SJCRH30 (cell line): ENCODE results near the gene GLIS1. TPM values are rescaled to one million over a fixed set of nuclear protein-coding genes. Genes with fewer than 3 reads are reported as not detected.
A peak's percentile ranks its signal among the peaks of the same experiment; 100 is the strongest.
"Not testable (repeated sequence)": the region's sequence is repeated elsewhere in the genome, so short reads cannot be mapped to it uniquely, and the experiment has no call there.

Source experiments
- DNase-seq, 2 experiments: peaks; one replicate each; pipeline ENCODE4 v3.0.0-alpha.2; 2015 to 2020
- H3K27ac ChIP-seq: fragments of 250-450 bp; sonication (Bioruptor Pico); 2 replicates; pipeline ENCODE4 v1.5.1; 2020; ENCODE audit warnings: mild to moderate bottlenecking, moderate library complexity
- H3K27me3 ChIP-seq: fragments of 250-450 bp; sonication (Bioruptor Pico); 2 replicates; pipeline ENCODE4 v1.5.1; 2020; ENCODE audit warnings: mild to moderate bottlenecking, moderate library complexity
- H3K36me3 ChIP-seq: fragments of 250-450 bp; sonication (Bioruptor Pico); 2 replicates; pipeline ENCODE4 v1.5.1; 2020; ENCODE audit warnings: mild to moderate bottlenecking, moderate library complexity
- H3K4me1 ChIP-seq: fragments of 250-450 bp; sonication (Bioruptor Pico); 2 replicates; pipeline ENCODE4 v1.5.1; 2020; ENCODE audit warnings: mild to moderate bottlenecking, moderate library complexity
- H3K4me3 ChIP-seq: fragments of 250-450 bp; sonication (Bioruptor Pico); 2 replicates; pipeline ENCODE4 v1.5.1; 2020; ENCODE audit warnings: mild to moderate bottlenecking, moderate library complexity
- H3K9me3 ChIP-seq: fragments of 250-450 bp; sonication (Bioruptor Pico); replicated peaks from 2 replicates; pipeline ENCODE4 v1.5.1; 2020; ENCODE audit warnings: mild to moderate bottlenecking, moderate library complexity
- total RNA-seq: library from RNA; depleted of rRNA; stranded (reverse); fragments of >200 nt; shearing (Covaris generic); gene quantifications from 2 replicates; pipeline ENCODE4 v1.2.3, GENCODE V29; 2014

GLIS1 gene
- total RNA-seq, 1 experiment from 2014 or later: not detected

DNA sequence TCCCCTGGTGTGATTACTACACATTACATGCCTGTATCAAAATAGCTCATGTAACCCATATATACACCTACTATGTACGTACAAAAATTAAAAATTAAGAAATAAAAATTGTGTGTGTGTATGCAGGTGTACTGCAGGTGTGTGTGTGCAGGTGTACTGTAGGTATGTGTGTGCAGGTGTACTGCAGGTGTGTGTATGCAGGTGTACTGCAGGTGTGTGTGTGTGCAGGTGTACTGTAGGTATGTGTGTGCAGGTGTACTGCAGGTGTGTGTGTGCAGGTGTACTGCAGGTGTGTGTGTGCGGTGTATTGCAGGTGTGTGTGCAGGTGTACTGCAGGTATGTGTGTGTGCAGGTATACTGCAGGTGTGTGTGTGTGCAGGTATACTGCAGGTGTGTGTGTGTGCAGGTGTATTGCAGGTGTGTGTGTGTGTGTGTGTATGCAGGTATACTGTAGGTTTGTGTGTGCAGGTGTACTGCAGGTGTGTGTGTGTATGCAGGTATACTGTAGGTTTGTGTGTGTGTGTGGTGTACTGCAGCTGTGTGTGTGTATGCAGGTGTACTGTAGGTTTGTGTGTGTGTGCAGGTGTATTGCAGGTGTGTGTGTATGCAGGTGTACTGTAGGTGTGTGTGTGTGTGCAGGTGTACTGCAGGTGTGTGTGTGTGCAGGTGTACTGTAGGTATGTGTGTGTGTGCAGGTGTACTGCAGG, 183.2 kb downstream of the GLIS1 start:
- not testable (repeated sequence) for H3K36me3 ChIP-seq, H3K4me1 ChIP-seq, H3K4me3 ChIP-seq, H3K9me3 ChIP-seq, DNase-seq, H3K27ac ChIP-seq
- peaks cover 16% of the 10 kb centered on the region for H3K27me3 ChIP-seq

DNA sequence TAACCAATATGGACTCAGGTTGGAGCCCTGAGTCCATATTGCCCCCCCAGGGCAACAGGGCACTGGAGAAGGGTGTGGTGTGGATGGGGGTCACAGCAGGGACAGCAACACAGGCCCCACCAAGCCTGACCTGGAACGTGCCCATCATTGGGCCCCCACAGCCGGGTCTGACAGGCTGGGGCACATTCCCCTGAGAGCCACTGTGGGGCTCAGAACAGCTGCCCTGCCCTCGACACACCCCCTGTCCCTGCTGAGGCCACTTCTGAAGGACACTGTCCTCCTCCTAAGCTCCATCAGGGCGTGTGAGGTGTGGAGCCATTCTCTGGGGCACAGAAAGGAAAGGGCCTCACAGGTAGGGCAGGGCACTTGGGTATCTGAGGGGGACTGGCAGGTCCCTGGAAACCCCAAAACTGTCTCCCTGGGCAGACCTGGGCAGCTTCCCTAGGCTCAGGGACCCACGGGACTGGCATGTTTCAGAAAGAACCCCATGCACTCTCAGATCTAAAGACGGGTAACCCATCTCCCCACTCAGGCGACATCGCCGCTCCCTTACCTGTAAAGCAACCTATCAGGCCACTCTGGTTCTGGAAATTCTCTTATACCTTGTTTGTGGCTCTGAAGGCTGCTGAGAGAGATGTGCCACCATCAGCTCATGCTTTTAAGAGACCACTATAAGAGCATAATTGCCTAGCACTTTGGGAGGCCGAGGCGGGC, 184.2 kb downstream of the GLIS1 start:
- Histone ChIP-seq H3K4me1 (no peaks in the 10 kb centered on the region), H3K9me3 (no peaks in the 10 kb centered on the region), H3K36me3 (no peaks in the 10 kb centered on the region), H3K27ac (no peak overlapping the region), H3K4me3 (no peak overlapping the region), H3K27me3 (peaks cover 13% of the 10 kb centered on the region)
- DNase-seq: no peak

DNA sequence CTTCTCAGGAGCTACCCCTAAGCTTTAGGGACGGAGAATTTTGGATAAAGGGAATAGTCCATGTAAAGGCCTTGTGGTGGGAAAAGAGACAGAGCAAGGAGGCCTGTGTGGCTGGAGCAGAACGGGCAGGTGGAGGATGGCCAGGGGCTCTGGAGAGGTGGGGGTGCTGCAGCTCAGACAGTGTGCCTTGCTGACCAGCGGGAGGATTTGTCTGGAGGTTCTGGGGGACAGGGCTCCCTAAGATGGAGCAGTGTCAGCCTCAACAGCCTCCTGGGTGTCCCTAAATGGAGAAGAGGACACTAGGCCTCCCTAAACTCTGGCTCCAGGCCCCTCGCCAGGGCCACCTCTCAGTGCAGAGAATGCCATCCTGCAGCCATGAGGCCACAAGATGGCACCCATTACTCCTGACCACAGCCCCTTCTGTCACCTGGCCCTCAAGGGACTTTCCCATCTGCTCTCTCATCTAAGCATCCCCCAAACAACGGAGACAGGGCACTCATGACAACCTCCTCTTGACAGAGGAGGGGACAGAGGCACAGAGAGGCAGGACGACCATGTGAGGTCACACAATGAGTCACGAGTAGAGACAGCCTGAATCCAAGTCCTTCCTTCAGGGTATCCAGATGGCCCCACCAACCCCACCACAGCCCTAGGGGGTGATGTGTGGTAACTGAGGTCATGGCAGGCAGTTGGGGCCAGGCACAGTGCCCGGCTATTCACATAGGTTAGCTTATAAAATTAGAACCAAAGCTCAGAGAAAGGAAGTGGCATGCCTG, 185.0 kb downstream of the GLIS1 start:
- no peaks in the 10 kb centered on the region; the same call in 1 of the 2 replicates for H3K9me3 ChIP-seq
- H3K4me1 ChIP-seq: no peaks in the 10 kb centered on the region
- H3K27me3 ChIP-seq: peaks cover 15% of the 10 kb centered on the region; the same call in 1 of the 2 replicates
- H3K4me3 ChIP-seq: no peak overlapping the region
- no peak for DNase-seq
- H3K27ac ChIP-seq: no peak overlapping the region
- H3K36me3 ChIP-seq: no peaks in the 10 kb centered on the region

DNA sequence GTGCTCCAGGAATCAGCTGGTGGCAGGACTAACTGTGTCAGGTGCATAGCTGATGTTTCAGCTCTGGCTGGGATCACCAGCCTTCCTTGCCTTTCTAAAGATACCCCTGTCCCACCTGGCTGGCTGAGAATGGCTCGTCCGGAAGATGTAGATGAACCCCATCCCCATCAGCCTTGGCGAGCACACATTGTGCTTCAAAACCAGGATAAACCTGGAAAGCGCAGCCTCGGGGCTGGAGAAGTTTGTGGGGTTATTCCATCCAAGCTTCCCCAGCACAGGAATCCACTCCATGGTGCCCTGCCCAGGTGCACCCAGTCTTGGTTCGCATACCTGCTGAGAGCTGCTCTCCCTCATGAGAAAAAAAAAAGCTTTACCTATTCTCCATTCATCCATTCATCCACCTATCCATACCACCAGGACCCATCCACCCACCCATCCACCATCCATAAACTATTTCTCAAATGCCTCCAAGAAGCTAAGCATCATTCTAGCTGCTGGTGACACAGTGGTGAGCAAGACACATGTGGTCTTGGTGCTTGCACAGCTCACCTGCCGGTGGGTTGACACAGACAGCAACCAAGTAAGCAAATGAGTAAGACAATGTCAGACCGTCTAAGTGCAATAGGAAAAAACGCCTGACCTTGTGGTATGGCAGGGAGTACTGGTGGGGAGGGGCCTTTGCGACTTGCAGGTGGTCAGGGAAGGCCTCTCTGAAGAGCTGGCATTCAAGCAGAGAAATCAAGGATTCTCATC, 185.8 kb downstream of the GLIS1 start:
- peaks cover 23% of the 10 kb centered on the region for H3K27me3 ChIP-seq
- H3K4me1 ChIP-seq: no peaks in the 10 kb centered on the region
- no peaks in the 10 kb centered on the region for H3K36me3 ChIP-seq
- no peaks in the 10 kb centered on the region; the same call in 1 of the 2 replicates for H3K9me3 ChIP-seq
- no peak overlapping the region for H3K4me3 ChIP-seq
- no peak overlapping the region for H3K27ac ChIP-seq
- no peak for DNase-seq

DNA sequence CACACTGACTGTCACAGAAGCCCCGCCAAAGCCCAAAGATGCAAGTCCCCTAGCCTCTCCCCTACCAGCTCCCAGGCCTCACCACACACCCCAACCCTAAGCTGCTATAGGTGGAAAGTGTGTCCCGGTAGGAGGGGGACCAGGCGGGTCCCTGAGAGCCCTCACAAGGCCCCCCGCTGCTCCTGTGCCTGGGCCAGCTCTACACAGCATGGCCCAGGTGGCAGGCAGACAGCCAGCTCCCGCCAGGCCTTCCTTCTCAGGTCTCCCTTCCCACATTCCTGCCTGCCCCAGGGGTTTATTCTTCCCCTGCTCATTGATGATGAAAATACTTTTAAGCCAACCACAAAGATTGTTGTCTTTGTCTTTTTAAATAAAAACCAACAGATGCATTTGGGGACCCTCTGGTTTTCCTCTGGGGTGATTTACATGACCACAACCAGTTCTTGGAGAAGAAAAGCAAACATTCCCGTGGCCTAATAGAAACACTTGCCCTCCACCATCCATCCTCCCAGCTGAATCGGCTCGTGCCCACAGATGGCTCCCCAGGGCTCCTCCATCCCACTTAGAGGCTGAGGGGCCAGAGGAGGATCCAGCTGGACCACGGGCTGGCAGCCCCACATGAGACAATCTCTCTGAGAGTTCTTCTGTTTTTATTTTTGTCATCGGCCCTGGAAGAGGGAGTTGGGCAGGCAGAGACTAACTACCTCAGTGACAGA, 186.7 kb downstream of the GLIS1 start:
- peak; percentile 50 to 54 for DNase-seq
- Histone ChIP-seq H3K9me3 (no peaks in the 10 kb centered on the region; the same call in 1 of the 2 replicates), H3K27me3 (peaks cover 25% of the 10 kb centered on the region), H3K36me3 (no peaks in the 10 kb centered on the region), H3K4me1 (no peaks in the 10 kb centered on the region), H3K4me3 (no peak overlapping the region), H3K27ac (no peak overlapping the region)

DNA sequence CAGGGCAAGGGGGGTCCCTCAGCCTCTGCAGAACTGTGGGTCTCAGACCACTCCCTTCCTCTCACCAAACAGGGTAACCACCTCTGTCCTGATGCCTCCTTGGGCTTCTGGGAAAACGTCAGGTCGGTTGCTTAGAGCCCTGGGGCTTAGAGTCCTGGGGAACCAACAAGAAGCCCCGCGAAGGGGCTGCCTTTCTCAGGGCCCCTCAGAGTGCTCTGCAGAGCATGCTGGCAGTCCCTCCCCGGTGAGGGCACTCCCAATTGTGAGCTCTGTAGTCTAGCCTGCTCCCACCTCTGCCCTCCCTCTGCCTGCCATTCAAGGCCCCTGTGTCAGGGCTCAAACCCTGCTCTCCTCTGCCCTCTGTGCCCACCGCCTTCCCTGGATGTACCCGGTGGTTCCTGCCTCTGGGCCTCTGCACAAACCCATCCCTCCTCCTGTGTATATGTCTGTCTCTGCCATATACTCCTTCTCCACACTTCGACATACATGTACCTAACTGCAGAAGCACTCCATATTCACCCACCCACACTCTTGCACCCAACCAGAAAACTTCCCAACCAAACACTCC, 187.5 kb downstream of the GLIS1 start:
- Histone ChIP-seq H3K36me3 (no peaks in the 10 kb centered on the region), H3K4me1 (no peaks in the 10 kb centered on the region), H3K9me3 (no peaks in the 10 kb centered on the region; the same call in 1 of the 2 replicates), H3K4me3 (no peak overlapping the region), H3K27ac (no peak overlapping the region), H3K27me3 (peaks cover 25% of the 10 kb centered on the region)
- no peak for DNase-seq

DNA sequence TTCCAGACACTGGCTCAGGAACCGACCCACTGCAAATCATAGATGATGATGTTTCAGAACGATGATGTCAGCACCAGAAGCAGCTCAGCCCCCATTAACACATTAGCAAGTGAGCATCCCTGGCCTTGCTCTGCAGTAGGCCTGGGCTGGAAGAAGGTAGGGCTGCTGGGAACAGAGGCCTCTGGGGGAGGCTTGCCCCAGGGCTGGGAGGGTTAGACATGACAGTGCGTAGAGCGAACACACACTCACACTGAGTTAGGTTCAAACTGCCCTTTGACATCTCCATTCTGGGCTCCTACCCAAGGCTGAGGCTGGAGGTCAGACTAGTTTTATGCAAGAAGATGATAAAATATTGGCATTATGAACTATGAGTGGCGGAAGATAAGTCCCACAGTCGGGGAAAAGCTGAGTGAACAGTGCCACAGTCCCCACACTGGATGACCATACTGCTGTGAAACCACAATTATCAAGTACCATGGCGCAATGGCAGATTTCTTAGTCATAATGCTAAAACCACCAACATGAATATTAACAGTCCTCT, 188.7 kb downstream of the GLIS1 start:
- Histone ChIP-seq H3K36me3 (no peaks in the 10 kb centered on the region), H3K9me3 (no peaks in the 10 kb centered on the region; the same call in 1 of the 2 replicates), H3K27ac (no peak overlapping the region), H3K4me1 (no peaks in the 10 kb centered on the region), H3K27me3 (peaks cover 27% of the 10 kb centered on the region), H3K4me3 (no peak overlapping the region)
- no peak for DNase-seq

DNA sequence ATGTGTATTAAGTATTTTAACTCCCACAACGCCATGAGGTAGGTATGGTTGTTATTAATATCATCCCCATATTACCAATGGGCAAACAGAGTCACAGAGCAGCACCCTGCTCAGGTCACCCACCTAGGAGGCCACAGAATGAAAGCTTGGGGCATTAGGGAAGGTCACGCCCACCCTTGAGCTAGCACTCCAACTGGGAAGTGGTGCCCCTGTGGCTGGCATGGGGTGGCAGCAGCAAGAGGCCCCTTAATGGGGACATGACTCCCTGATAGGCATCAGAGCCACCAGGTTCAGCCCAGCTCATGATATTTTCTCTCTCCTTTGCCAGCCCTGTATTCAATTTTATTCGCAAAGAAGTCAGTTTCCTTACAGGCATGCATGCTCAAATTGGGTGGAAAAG, 189.2 kb downstream of the GLIS1 start:
- no peak overlapping the region for H3K4me3 ChIP-seq
- H3K27me3 ChIP-seq: peaks cover 31% of the 10 kb centered on the region
- no peaks in the 10 kb centered on the region for H3K36me3 ChIP-seq
- no peaks in the 10 kb centered on the region for H3K4me1 ChIP-seq
- H3K9me3 ChIP-seq: no peaks in the 10 kb centered on the region; the same call in 1 of the 2 replicates
- DNase-seq: no peak
- no peak overlapping the region for H3K27ac ChIP-seq

DNA sequence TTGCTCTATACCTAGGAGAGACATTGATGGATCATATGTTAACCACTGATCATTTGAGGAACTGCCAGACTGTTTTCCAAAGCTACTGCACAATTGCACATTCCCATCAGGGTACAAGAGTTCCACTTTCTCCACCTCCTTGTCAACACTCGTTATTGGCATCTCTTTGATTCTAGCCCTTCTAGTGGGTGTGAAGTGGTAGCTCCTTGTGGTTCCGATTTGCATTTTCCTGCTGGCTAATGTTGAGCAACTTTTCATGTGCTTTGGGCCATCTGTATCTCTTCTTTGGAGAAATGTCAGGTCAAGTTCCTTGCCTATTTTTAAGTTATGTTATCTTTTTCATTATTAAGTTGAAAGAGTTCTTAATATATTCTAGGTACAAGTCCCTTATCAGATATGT, 189.7 kb downstream of the GLIS1 start:
- no peaks in the 10 kb centered on the region for H3K36me3 ChIP-seq
- no peaks in the 10 kb centered on the region; the same call in 1 of the 2 replicates for H3K9me3 ChIP-seq
- no peaks in the 10 kb centered on the region for H3K4me1 ChIP-seq
- H3K27ac ChIP-seq: no peak overlapping the region
- no peak overlapping the region for H3K4me3 ChIP-seq
- H3K27me3 ChIP-seq: peaks cover 31% of the 10 kb centered on the region
- DNase-seq: no peak

DNA sequence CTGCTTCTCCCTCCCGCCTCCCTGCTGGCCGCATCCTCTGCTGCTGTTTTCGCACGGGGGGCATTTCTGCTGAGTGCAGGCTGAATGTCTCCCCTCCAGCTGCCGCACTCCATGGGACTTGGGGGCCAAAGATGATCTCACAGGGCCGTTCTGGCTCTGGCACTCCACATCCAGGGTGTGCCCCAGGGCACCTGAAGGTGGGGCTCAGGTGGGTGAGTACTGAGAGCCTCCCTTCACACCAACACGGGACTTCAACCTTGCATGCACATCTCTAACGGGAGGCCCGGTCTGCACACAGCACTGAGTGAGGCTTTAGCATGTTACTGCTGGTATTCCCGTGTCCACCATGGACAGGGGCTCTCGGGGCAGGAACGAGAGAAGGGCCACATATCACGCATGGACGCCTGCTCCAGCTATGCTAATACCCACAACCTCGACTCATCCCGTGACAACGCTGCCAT, 190.9 kb downstream of the GLIS1 start:
- Histone ChIP-seq H3K27ac (no peak overlapping the region), H3K4me3 (no peak overlapping the region), H3K9me3 (no peaks in the 10 kb centered on the region; the same call in 1 of the 2 replicates), H3K4me1 (no peaks in the 10 kb centered on the region), H3K36me3 (no peaks in the 10 kb centered on the region), H3K27me3 (peaks cover 41% of the 10 kb centered on the region)
- no peak for DNase-seq

DNA sequence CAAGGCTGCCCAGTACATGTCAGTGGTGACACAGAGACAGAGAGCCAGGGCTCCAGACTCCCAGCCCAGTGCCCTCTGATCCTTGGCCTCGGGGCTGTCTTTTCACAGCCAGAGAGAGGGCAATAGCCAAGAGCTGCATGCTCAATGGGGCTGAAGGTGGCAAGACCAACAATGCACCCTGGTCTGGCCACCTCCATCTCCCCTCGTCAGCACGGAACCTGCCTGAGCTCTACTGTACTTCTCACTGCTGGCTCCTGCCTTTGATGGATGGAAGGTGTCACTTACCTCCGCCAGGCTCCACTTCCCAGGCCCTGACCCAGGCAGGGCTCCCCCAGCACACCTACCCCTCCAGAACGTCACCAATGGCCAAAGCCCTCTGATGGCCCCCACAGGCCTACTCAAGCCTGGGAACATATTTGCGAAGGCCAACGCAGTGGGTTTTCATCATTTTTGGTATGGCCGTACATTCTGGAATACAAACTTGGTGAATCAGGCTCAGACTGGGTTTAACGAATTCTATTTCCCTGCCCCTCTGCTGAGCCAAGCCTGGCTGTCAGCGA, 191.7 kb downstream of the GLIS1 start:
- peaks cover 47% of the 10 kb centered on the region for H3K27me3 ChIP-seq

DNA sequence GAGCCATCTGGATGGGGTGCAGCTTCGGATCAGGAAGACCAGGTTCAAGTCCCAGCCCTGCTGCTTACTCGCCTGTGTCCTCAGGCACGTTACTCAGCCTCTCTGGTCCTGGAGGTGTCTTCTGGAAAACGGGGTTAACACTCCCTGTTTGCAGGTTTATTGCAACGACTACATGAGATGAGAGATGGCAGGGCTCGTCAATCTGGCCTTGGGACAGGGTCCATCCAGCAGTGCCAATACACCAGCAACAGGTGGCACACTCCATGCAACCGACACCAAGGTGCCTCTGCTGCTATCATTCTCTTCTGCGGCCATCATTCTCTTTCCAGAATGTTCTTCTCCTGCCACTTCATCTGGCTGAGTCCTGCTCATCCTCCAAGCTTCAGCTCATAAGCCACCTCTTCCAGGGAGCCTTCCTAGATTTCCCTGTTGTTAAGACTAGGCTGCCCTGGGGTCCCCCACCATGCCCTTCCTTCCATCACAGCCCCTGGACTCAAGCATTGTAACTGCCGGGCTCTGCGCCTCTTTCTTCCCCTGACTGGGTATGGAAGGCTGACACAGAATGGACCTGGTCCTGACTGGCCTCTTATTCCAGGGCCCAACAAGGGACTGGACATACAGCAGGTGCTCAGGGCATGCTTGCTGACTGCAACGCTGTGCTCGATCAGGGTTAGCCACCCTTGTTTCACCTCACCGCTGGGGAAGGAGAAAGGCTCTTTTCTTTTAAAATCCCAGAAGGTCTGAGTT, 192.4 kb downstream of the GLIS1 start:
- H3K27ac ChIP-seq: no peak overlapping the region
- DNase-seq: no peak
- H3K4me3 ChIP-seq: no peak overlapping the region
- H3K9me3 ChIP-seq: no peaks in the 10 kb centered on the region; the same call in 1 of the 2 replicates
- peaks cover 47% of the 10 kb centered on the region for H3K27me3 ChIP-seq
- H3K36me3 ChIP-seq: no peaks in the 10 kb centered on the region
- no peaks in the 10 kb centered on the region for H3K4me1 ChIP-seq

More for the DNA sequence above, 191.7 kb downstream of the GLIS1 start:
- Histone ChIP-seq H3K27ac (no peak overlapping the region), H3K4me3 (no peak overlapping the region), H3K4me1 (no peaks in the 10 kb centered on the region), H3K36me3 (no peaks in the 10 kb centered on the region), H3K9me3 (no peaks in the 10 kb centered on the region; the same call in 1 of the 2 replicates)
- DNase-seq: no peak
